Panc1 (cell line): ENCODE data around the gene ZNF804B.

Experiments used
- CTCF ChIP-seq: fragments of 450-650 bp; IDR thresholded peaks from 2 replicates; pipeline ENCODE4 v1.5.1; 2017; ENCODE audit warnings: mild to moderate bottlenecking
- POLR2AphosphoS5 ChIP-seq: IDR thresholded peaks from 2 replicates; pipeline ENCODE4 v1.6.1; 2012; ENCODE audit warnings: mild to moderate bottlenecking, low read depth, low read length, moderate library complexity
- REST ChIP-seq, 2 experiments: IDR thresholded peaks; 2 replicates each; pipeline ENCODE4 v1.6.1; 2011 to 2012; ENCODE audit warnings: low read depth in 2 of 2, control low read depth in 1 of 2, low read length in 1 of 2, mild to moderate bottlenecking in 1 of 2, moderate library complexity in 1 of 2; ENCODE audit not compliant: insufficient read depth in 1 of 2

- TF ChIP-seq CTCF (no peak), POLR2AphosphoS5 (no peak), REST (IDR thresholded peaks at IDR 0.05; ENCODE audit: insufficient read depth in 1 of 2, low read depth in 2 of 2, low read length in 1 of 2) (no peak)
Observed at GRCh38 chr7:88845091-88845490, 85.6 kb downstream of the ZNF804B start.
